ENCODE results near the gene DENND5B. TPM values are rescaled to one million over a fixed set of nuclear protein-coding genes. Genes with fewer than 3 reads are reported as not detected.
A peak's percentile ranks its signal among the peaks of the same experiment; 100 is the strongest.
"Not testable (repeated sequence)": the region's sequence is repeated elsewhere in the genome, so short reads cannot be mapped to it uniquely, and the experiment has no call there.

DENND5B gene
- polyA plus RNA-seq (2012; ENCODE audit: insufficient read depth, insufficient read length) = 5.7 TPM

DNA sequence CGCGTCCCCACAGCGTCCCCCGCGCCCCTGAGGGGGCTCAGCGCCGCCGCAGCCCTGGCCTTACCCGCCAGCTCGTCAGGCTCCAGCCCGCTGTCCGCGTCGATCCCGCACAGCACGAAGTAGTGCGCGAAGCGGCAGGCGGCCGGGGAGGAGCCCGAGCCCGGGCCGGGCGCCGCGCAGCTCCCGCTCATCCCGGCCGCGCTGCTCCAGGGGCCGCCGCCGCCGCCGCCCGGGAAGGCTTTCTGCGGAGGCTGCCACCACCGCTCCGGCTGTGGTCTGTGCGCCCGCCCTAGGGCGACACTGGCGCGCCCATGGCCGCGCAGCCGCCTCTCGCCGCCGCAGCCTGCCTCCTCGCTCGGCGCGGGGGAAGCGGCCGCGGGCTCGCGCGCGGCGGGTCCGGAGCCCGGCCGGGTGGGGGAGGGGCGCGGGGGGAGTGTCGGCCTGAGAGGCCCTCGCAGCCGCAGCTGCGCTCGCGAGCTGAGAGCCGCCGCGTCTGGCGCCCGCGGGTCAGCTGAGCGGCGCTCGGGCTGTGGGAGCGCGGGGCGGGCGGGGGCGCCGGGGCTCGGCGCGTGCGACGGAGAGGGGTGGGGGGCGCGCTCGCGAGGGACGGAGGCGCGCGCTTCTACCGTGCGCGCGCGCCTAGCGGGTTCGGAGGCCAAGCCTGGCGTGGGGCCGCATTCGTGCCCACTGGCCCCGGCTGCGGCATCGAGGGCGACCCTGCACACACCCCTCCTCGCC, at the start of gene DENND5B:
DENND5B (minus strand) TSS at position 495 of the 738 bp plus-strand sequence; CDS start at position 191, 304 bp downstream.
- no peak for DNase-seq (ENCODE audit: low read depth, low spot score)

DNA sequence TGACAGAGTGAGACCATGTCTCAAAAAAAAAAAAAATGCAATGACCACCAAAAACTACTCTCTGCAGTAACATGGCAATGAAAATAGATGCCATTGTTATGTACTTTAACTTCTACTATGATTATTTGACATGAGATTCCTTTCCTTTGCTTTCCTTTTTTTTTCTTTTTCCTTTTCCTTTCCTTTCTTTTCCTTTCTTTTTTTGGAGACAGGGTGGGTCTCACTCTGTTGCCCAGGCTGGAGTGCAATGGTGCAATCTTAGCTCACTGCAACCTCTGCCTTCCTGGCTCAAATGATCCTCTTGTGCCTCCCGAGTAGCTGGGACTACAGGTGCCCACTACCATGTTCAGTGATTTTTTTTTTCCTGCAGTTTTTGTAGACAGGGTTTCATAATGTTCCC, 43.7 kb upstream of the DENND5B start:
- DNase-seq (ENCODE audit: low read depth, low spot score) = no peak

More for the DNA sequence above, at the start of gene DENND5B:
- peak within 1 kb of the TSS; percentile 62 for H3K4me3 ChIP-seq (ENCODE audit: low read length)

DNA sequence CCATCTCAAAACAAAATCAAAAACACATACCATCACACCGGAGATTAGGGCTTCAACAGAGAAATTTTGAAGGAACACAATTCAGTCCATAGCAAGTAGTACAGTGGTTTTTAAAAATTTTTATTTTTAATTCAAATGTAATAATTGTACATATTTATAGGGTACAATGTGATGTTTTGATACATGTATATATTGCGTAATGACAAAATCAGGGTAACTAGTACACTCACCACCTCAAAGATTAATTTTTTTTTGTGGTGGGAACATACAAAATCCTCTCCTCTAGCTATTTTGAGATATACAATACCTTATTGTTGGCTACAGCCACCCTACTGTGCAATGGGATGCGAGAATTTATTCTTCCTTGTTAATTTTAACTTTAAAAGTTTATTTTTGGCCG, 42.5 kb upstream of the DENND5B start:
- no peak for DNase-seq (ENCODE audit: low read depth, low spot score)
- H3K4me3 ChIP-seq (ENCODE audit: low read length) = no peak overlapping the region

More for the DNA sequence above, 43.7 kb upstream of the DENND5B start:
- no peak overlapping the region for H3K4me3 ChIP-seq (ENCODE audit: low read length)

DNA sequence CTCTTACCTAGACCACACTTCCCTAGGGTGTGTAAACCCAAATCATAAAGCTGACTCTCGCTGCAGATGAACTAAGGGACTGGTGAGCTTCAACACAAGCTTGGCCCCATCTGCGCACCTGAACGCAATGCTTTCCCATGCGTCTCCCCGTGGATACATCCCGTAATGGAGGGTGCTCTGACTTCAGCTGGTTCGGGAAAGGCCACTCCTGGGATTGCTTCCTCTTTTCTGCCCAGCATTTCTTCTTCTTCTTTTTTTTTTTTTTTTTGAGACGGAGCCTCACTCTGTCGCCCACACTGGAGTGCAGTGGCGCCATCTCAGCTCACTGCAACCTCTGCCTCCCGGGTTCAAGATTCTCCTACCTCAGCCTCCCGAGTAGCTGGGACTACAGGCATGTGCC, 40.9 kb upstream of the DENND5B start:
- no peak overlapping the region for H3K4me3 ChIP-seq (ENCODE audit: low read length)
- DNase-seq (ENCODE audit: low read depth, low spot score) = no peak

DNA sequence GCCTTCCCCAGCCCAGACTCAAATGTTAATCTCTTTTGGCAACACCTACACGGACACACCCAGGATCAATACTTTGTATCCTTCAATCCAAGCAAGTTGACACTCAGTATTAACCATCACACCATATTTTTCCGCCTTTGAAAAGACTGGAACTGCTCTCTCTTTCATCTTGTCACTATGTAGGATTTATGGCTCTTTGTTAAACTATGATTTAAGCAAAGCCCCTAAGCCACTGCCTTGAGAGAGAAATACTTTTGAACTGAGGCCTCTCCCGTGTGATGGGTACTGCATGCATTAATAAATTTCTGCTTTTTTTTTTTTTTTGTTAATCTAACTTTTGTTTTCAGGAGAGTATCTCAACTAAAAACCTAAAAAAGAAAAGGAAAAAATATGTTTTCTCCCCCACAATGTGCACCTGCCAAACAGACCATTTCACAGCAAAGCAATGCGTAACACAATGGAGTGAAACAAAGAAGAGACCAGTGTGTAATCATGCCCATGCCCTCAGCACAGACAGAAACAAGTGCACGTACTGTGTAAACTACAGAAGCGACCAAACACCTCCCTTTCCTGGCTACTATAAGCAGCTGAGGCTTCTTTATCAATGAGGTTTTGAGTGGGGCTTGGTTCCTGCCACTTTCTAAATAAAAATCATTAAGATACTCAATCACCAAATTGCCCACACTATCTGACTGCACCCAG, 40.2 kb upstream of the DENND5B start:
- no peak for DNase-seq (ENCODE audit: low read depth, low spot score)
- no peak overlapping the region for H3K4me3 ChIP-seq (ENCODE audit: low read length)

DNA sequence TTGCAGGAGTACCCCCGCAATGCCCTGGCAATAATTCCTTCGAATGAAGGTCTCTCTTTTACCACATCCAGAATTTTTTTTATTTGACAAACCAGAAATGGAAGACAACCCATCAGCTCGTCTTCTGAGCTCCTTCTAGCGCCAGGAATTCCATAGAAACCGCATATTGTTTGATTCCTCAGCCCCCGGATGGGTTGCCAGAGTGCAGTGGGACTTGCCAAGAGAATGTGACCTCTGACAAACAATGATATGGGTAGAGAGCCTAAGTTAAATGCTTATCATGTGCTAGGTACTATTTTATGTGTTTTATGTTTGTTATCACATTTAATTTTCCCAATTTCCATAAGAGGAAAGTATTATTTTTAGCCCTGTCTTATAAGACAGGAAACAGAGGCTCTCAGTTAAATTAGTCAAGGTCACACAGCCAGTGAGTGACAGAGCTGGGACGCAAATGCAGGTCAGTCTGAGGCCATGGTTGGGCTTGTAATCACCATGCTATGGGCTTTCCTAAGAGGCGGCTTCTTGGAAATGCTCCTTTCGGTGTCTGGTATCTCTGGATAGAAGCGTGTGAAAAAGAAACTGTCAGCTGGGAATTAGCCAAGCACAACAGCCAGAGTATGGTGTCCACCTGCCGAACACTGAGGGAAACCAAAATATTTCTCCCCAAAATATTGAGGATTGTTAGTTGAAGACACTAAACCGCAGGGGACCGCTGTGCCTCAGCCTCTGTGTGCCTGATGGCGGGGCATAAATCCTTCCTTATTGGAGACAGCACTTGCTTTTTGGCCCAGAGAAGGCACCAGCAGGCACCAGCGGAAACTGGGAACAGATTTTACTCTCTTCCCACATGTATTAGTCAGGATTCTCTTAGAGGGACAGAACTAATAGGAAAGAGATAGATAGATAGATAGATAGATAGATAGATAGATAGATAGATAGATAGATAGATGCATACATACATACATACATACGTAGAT, 39.1 kb upstream of the DENND5B start:
- H3K4me3 ChIP-seq (ENCODE audit: low read length) = no peak overlapping the region
- no peak for DNase-seq (ENCODE audit: low read depth, low spot score)

DNA sequence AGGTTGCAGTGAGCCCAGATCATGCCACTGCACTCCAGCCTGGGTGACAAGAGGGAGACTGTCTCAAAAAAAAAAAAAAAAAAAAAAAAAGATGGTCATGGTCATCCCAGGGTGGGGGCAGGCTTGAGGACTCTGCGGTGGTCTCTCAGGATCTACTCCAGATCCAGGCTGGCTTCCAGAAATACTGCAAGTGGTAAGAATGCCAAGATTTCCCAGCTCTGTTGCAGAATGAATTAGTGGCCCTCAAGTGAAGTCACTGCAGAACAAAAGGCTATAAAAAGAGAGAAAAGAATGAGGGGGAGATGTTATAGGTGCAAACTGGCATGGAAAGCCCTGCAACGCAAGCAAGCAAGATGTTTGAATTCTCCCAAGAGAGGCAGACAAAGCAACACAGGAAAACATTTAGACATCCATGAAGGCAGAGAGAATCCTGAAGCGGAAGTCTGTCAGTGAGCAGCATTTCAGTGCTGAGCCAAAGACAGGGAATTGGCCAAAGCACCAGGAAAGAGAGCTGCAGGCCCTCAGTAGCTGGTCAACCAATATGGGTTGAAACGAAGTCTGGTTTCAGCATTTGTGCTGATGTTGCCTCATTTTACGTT, 36.6 kb upstream of the DENND5B start:
- no peak for DNase-seq (ENCODE audit: low read depth, low spot score)
- no peak overlapping the region for H3K4me3 ChIP-seq (ENCODE audit: low read length)

DNA sequence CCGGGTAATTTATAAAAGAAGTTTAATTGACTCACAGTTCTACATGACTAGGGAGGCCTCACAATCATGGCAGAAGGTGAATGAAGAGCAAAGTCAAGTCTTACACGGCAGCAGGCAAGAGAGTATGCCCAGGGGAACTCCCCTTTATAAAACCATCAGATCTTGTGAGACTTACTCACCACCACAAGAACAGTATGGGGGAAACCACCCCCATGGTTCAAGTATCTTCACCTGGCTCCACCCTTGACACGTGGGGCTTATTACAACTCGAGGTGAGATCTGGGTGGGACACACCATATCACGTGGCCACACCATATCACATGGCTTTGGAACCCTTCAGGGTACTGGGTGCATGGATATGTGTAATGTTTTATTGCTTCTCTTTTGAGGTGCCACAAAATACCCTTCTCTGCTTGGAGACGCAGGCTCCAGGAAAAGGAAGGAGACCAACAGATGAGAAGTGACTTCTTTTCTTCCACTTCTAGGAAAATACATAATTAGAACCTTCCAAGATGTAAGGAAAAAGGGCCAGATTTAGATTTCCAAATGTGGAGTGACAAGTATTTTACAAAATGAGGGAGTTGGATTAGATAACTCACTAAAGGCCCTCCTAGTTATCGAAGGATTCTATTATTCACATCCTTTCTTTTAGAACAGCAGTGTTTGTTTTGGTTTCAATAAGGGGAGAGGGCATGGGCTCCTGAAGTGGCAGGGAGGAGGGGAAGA, 35.5 kb upstream of the DENND5B start:
- H3K4me3 ChIP-seq (ENCODE audit: low read length) = no peak overlapping the region
- no peak for DNase-seq (ENCODE audit: low read depth, low spot score)

DNA sequence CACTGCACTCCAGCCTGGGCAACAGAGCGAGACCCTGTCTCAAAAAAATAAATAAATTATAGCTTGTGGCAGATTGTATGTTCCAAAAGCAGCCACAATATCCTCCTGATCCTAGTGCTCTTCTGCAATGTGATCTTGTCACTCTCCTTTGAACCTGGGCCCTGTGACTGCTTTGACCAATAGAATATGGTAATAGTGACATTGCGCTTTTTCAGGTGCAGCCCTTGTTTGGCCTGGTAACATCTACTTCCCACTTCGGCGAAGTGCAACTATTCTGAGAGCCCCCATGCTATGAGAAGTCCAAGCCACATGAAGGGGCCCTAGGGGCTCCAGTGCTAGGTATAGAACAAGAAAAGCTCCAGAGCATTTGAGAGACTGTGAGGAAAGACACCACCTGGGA, 31.1 kb upstream of the DENND5B start:
- DNase-seq (ENCODE audit: low read depth, low spot score) = no peak

DNA sequence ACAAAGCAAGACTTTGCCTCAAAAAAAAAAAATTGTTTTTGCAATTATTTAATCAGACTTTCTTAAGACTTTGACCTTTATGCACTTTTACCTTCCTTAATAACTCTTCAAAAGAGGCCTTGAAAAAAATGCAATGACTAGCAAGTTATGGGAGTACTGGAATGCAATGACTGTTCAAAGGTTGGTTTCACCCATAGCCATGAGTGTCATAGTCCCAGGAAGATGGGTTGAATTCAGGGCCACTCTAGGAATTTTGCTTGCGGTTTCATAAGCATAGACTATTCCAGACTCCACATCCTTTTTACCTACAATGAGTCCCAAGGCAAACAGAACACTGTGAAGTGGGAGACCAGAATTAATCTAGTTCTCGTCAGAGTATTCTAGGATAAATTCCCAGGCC, 29.4 kb upstream of the DENND5B start:
- H3K4me3 ChIP-seq (ENCODE audit: low read length) = no peak overlapping the region
- no peak for DNase-seq (ENCODE audit: low read depth, low spot score)

More for the DNA sequence above, 31.1 kb upstream of the DENND5B start:
- H3K4me3 ChIP-seq (ENCODE audit: low read length) = no peak overlapping the region

DNA sequence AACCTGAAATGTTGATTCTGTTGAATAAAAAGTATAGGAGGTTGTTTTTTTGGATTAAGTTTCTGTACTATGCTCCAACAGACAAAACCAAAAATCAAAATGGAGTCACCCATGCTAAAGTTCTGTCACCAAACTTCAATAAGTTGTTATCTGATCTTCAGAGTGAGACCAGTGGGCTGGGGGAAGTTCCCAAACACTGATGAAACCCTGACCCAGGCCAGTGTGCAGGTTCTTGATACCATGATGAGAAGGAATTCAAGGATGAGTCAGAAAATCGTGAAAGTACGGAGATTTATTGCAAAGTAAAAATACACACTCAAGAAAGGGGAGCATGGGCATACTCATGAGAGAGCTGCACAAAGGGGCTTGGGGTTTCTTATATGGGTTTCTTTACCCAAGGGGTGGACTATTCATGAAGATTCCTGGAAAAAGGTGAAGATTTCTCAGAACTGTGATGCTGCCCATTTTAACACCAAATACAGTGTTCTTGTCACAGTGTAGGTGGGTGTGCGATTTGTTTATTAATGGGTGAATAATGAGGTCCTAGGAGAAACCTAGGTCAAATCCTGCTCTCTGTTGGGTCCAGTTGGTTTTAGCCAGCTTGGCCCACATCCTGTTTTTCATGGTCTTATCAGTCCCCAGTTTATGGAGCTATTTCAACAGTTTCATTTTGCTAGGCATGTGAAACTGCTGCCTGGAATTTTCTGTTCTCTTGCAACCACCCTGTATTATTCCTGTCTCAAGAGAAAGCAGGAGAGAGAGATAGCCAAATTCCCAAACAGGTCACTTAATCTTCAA, 27.5 kb upstream of the DENND5B start:
- DNase-seq (ENCODE audit: low read depth, low spot score) = no peak
- no peak overlapping the region for H3K4me3 ChIP-seq (ENCODE audit: low read length)

DNA sequence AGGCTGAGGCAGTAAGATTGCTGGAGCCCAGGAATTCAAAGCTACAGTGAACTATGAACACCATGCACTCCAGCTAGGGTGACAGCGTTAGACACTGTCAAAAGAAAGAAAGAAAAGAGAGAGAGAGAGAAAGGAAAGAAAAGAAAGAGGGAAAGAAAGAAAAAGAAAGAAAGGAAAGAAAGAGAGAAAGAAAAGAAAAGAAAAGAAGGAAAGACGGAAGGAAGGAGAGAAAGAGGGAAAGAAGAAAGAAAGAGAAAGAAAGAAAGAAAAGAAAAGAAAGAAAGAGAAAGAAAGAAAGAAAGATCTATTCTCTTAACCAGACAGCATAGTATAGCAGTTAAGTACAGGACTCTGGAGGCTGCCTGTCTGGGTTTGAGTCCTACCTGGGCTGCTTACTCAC, 21.9 kb upstream of the DENND5B start:
- DNase-seq (ENCODE audit: low read depth, low spot score) = no peak
- no peak overlapping the region for H3K4me3 ChIP-seq (ENCODE audit: low read length)

DNA sequence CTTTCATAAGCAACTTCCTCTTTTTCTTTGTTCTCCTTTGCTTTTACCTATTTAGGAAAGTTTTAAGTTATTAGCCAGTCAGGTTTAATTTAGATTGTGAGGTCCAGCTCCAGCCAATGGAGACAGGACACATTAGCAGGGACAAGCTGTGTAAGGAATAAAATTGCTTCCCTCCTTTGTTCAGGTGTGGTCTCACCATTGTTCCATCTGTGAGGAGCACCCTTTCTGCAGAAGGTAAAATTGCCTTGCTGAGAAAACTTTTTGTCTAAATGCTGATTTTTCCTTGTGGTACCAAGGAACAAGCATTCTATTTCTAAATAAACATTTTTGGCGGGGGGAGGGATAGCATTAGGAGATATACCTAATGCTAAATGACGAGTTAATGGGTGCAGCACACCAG, 17.4 kb upstream of the DENND5B start:
- not testable (repeated sequence) for H3K4me3 ChIP-seq (ENCODE audit: low read length); DNase-seq (ENCODE audit: low read depth, low spot score)

DNA sequence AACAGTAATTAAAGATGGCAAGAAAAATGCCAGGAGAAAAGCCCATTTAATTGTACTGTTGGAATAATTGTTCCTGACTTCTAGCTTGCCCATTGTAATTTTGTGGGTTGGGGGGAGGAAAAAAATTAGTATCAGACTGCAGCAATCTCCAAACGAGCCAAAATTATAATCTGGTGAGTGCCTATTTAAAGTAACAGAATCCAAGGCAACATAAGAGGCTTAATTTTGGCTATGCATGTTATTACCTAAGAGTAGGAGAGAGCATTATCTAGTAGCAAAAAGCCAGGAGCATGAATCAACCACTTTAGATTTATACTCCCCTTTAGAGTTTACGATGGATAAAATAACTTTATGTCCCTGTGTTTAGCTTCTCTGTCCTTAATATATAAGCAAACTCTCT, 14.6 kb upstream of the DENND5B start:
- no peak overlapping the region for H3K4me3 ChIP-seq (ENCODE audit: low read length)
- DNase-seq (ENCODE audit: low read depth, low spot score) = no peak

DNA sequence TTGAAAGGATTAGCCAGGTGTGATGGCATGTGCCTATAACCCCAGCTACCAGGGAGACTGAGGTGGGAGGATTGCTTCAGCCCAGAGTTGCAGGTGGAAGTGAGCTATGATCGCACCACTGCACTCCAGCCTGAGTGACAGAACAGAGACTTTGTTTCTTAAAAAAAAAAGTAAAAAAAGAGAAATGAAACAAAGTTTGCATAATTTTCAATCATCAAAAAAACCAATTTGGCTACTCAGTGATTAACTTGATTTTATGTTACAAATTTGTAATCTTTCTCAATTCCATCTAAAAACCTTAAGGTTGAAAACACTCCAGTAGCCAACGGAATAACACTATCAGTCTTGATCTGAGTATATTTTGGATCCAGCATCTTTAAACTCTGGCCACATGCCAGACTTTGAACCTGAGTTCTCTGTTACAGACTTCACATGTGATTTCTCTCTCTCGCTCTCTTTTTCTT, 12.6 kb upstream of the DENND5B start:
- DNase-seq (ENCODE audit: low read depth, low spot score) = no peak
- no peak overlapping the region for H3K4me3 ChIP-seq (ENCODE audit: low read length)

DNA sequence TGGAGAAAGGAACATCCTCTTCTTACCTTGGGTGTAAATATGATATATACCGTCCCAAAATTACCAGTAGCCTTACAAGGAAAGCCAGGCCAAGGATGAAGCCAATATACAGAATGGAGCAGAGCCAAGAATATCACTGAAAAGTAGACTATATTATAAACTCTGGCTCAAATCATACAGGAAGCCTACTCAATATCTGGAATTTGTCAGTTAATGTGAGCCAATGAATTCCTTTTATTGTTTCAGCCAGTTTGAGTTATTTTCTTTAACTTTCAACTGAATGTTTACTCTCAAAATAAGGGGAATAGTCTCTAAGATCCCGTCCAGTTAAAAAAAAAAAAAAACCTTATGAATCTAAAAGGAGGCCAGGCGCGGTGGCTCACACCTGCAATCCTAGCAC, 9.8 kb upstream of the DENND5B start:
- no peak overlapping the region for H3K4me3 ChIP-seq (ENCODE audit: low read length)
- DNase-seq (ENCODE audit: low read depth, low spot score) = no peak

DNA sequence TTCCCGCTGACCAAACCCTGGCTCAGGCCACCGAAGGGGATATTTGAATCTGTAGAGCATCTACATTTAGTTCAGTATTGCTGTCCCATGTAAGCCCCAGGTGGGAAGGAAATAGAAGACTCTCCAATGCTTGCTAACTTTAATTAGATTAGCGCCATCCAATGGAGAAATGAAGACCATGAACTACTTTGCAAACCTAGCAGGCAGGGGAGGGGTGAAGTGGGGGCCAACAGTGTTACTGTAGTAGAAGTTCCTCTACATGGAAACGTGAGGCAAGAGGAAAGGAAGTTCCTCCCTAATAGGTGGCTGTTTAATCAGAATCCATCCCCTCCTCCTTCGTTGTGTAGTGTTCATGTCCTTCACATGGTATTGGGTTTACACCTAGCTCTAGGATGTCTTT, 9.3 kb upstream of the DENND5B start:
- no peak overlapping the region for H3K4me3 ChIP-seq (ENCODE audit: low read length)
- no peak for DNase-seq (ENCODE audit: low read depth, low spot score)

DNA sequence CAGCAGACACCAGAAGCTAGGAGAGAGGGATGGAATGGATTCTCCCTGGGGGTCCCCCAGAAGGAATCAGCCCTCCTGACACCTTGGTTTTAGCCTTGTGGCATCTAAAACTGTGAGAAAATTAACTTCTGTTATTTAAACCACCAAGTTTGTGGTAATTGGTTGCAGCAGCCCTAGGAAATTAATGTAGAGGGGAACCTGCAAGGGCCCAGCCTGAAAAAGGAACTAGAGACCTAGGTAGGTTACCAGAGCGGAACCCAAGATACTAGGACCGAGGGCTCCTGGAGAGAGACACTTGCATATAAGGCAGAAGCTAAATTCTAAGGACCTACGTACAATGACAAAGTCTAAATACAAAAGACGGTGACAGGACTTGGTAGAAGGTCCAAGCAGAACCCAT, 8.1 kb upstream of the DENND5B start:
- H3K4me3 ChIP-seq (ENCODE audit: low read length) = no peak overlapping the region
- no peak for DNase-seq (ENCODE audit: low read depth, low spot score)

All from Jurkat, Clone E6-1 (cell line).